SH-SY5Y (cell line): Measurements from ENCODE around the gene MPHOSPH8.

Experiments used
- GATA2 ChIP-seq: IDR thresholded peaks from 2 replicates; pipeline ENCODE4 v1.6.1; 2011; ENCODE audit warnings: mild to moderate bottlenecking, low read depth, low read length
- GATA3 ChIP-seq: IDR thresholded peaks from 2 replicates; pipeline ENCODE4 v1.6.1; 2011; ENCODE audit warnings: low read depth, mild to moderate bottlenecking, low read length, moderate library complexity

- no peak for TF ChIP-seq GATA2
- no peak for TF ChIP-seq GATA3
Observed at GRCh38 chr13:19713186-19713965, 79.9 kb downstream of the MPHOSPH8 start.
